ENCODE data around the gene PLEKHA5.

Gene PLEKHA5

GRCh38 chr12:19234981-19235871 lies 105.7 kb downstream of the PLEKHA5 start:
- no peak for DNase-seq (ENCODE audit: low read depth)

- DNase-seq (ENCODE audit: low read depth), result no peak
Observed at GRCh38 chr12:19236656-19237055, 107.1 kb downstream of the PLEKHA5 start.

- DNase-seq (ENCODE audit: low read depth), result no peak
Observed at GRCh38 chr12:19238540-19238939, 109.0 kb downstream of the PLEKHA5 start.

- no peak for DNase-seq (ENCODE audit: low read depth)
Observed at GRCh38 chr12:19239102-19239501, 109.6 kb downstream of the PLEKHA5 start.

GRCh38 chr12:19239616-19240234 lies 110.2 kb downstream of the PLEKHA5 start:
- DNase-seq (ENCODE audit: low read depth), result no peak

- no peak for DNase-seq (ENCODE audit: low read depth)
Observed at GRCh38 chr12:19242581-19242980, 113.0 kb downstream of the PLEKHA5 start.

- no peak for DNase-seq (ENCODE audit: low read depth)
Observed at GRCh38 chr12:19243551-19243950, 114.0 kb downstream of the PLEKHA5 start.

GRCh38 chr12:19244312-19244711 lies 114.8 kb downstream of the PLEKHA5 start:
- no peak for DNase-seq (ENCODE audit: low read depth)

- no peak for DNase-seq (ENCODE audit: low read depth)
Observed at GRCh38 chr12:19245106-19245505, 115.6 kb downstream of the PLEKHA5 start.

- DNase-seq (ENCODE audit: low read depth), result no peak
Observed at GRCh38 chr12:19245666-19246065, 116.1 kb downstream of the PLEKHA5 start.

- DNase-seq (ENCODE audit: low read depth), result no peak
Observed at GRCh38 chr12:19246933-19247332, 117.4 kb downstream of the PLEKHA5 start.

GRCh38 chr12:19248929-19249602 lies 119.5 kb downstream of the PLEKHA5 start:
- no peak for DNase-seq (ENCODE audit: low read depth)

GRCh38 chr12:19251481-19252132 lies 122.1 kb downstream of the PLEKHA5 start:
- DNase-seq (ENCODE audit: low read depth), result no peak

GRCh38 chr12:19260135-19260534 lies 130.6 kb downstream of the PLEKHA5 start:
- DNase-seq (ENCODE audit: low read depth), result no peak

GRCh38 chr12:19261773-19262172 lies 132.2 kb downstream of the PLEKHA5 start:
- no peak for DNase-seq (ENCODE audit: low read depth)

GRCh38 chr12:19263672-19264071 lies 134.1 kb downstream of the PLEKHA5 start:
- DNase-seq (ENCODE audit: low read depth), result no peak

- peak; percentile 12 for DNase-seq (ENCODE audit: low read depth)
Observed at GRCh38 chr12:19273482-19274330, 144.2 kb downstream of the PLEKHA5 start.

- no peak for DNase-seq (ENCODE audit: low read depth)
Observed at GRCh38 chr12:19276767-19277166, 147.2 kb downstream of the PLEKHA5 start.

GRCh38 chr12:19277711-19278110 lies 148.2 kb downstream of the PLEKHA5 start:
- DNase-seq (ENCODE audit: low read depth), result no peak

- DNase-seq (ENCODE audit: low read depth), result no peak
Observed at GRCh38 chr12:19278407-19278806, 148.9 kb downstream of the PLEKHA5 start.

GRCh38 chr12:19282133-19282699 lies 152.7 kb downstream of the PLEKHA5 start:
- no peak for DNase-seq (ENCODE audit: low read depth)

All from activated T-cell treated with anti-CD3 and anti-CD28 coated beads for 24 hours (primary cell).